Peyer's patch (tissue), 4 donors: ENCODE data around the gene SSU72.

Source experiments
- CTCF ChIP-seq, 6 experiments: fragments of 450-650 bp in 4 of 6; fragments of 200-600 bp in 2 of 6; sonication (generic) in 1 of 6; IDR thresholded peaks; one replicate each; pipeline ENCODE4 v1.5.1; 2017 to 2019; ENCODE audit warnings: antibody characterized with exemption in 6 of 6, mild to moderate bottlenecking in 3 of 6, moderate library complexity in 1 of 6
- POLR2A ChIP-seq, 2 donors: fragments of 450-650 bp; IDR thresholded peaks; one replicate each; pipeline ENCODE4 v1.5.1; 2017; ENCODE audit warnings: antibody characterized with exemption in 2 of 2, mild to moderate bottlenecking in 2 of 2, moderate library complexity in 2 of 2

- TF ChIP-seq POLR2A (IDR thresholded peaks at IDR 0.05), result no peak
- TF ChIP-seq CTCF (IDR thresholded peaks at IDR 0.05), result no peak
These were observed 48.1 kb upstream of the SSU72 start for GRCh38 chr1:1622788-1623094.
